HG02943 (cell line): ENCODE measurements around the gene PGA3.
"Not testable (repeated sequence)": the region's sequence is repeated elsewhere in the genome, so short reads cannot be mapped to it uniquely, and the experiment has no call there.

Experiments
- ATAC-seq: cut with Tn5 transposase; IDR thresholded peaks from one replicate; pipeline ENCODE4 v1.9.1; 2021; ENCODE audit warnings: mild to moderate bottlenecking, low read depth, moderate library complexity; ENCODE audit not compliant: unreplicated experiment

Gene PGA3

GRCh38 chr11:61245284-61245964, 42.1 kb downstream of the PGA3 start:
- not testable (repeated sequence) for ATAC-seq

GRCh38 chr11:61248071-61248470, 44.8 kb downstream of the PGA3 start:
- ATAC-seq, result not testable (repeated sequence)

- ATAC-seq, result not testable (repeated sequence)
These were observed 45.9 kb downstream of the PGA3 start for GRCh38 chr11:61249201-61249600.

GRCh38 chr11:61250796-61251765, 47.8 kb downstream of the PGA3 start:
- not testable (repeated sequence) for ATAC-seq

DNA sequence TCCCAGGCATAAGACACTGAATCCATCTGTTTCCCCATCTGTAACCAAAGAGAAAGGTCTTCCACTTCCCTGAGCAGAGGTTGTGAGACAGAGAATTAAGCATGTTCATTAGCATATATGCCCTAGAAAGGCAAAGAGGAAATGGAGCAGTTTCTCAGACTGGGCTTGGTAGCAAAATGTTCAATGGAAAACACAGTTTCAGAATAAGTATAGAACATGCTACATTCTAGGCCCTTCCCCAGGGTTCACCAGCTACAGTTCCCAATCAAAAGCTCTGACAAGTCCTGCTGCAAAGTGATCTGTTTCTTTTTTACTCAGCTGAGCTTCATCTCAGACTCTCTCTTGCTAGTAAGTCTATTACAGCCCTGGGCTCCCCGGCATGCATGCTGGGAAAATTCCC, 49.0 kb downstream of the PGA3 start:
- ATAC-seq, result not testable (repeated sequence)

DNA sequence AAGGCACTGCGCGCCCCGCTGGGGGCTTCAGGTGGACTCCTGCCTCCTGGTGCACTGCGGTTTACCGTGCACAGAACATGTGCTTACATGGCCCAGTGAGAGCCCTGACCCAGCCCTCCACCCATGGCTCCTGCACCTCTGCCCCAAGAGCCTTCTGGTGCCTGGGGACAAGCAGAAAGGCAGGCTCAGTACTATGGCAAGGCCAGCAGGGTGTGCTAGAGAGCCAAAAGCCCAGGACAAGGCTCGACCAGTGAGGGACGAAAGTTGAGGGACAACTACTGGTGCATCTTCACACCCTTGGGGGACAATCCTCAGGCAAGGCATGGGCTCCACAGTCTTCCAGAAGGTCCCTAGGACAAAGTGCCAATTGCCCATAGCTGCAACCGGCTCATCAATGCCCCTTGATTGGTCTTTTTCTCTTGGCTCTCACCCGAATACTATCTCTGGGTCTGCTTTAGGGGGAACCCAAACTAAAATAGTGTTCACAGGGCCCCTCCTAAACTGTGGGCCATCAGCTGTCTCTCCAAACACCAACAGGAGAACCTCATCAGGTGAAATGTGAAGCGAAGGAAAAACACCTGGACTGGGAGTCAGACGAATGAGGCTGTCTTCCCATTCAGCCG, 51.2 kb downstream of the PGA3 start:
- ATAC-seq, result no peak

GRCh38 chr11:61256710-61257482, 53.6 kb downstream of the PGA3 start:
- no peak for ATAC-seq

GRCh38 chr11:61258546-61258945, 55.2 kb downstream of the PGA3 start:
- no peak for ATAC-seq

GRCh38 chr11:61259363-61259762, 56.0 kb downstream of the PGA3 start:
- ATAC-seq, result no peak
